Fibroblast of pulmonary artery (primary cell): ENCODE data around the gene C1orf122.

ENCODE experiments used
- DNase-seq: peaks from one replicate; pipeline ENCODE4 v3.0.0-alpha.2; 2010; ENCODE audit warnings: low read depth
- H3K4me3 ChIP-seq: replicated peaks from 2 replicates; pipeline ENCODE4 v1.5.1; 2011; ENCODE audit warnings: low read depth, mild to moderate bottlenecking, control low read depth, low read length, moderate library complexity
- TF ChIP-seq, protein P1 (sequence below): IDR thresholded peaks from 2 replicates; pipeline ENCODE4 v1.5.1; 2011; ENCODE audit warnings: mild to moderate bottlenecking, control low read depth, low read length, inconsistent platforms; ENCODE audit errors: missing control alignments

The C1orf122 gene

DNA sequence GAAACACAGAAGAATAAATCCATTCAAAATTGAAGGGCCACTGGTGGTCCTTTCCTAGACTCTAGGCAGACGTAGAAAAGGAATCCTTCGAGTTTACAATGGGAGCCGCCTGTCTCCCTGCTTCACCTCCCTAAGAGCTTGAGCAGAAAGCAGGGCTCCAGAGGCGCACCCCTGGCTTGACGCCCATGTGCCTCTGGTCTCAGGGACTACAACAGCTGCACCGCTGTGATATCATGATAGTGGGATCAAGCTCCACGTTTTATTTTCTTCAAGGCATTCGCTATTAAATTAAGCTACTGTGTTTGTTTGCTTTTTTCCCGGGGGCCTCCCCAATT is 403 bp upstream of the C1orf122 start:
- no peak for DNase-seq
- H3K4me3 ChIP-seq, result peak overlapping the region; percentile 84
- TF ChIP-seq, protein P1, sequence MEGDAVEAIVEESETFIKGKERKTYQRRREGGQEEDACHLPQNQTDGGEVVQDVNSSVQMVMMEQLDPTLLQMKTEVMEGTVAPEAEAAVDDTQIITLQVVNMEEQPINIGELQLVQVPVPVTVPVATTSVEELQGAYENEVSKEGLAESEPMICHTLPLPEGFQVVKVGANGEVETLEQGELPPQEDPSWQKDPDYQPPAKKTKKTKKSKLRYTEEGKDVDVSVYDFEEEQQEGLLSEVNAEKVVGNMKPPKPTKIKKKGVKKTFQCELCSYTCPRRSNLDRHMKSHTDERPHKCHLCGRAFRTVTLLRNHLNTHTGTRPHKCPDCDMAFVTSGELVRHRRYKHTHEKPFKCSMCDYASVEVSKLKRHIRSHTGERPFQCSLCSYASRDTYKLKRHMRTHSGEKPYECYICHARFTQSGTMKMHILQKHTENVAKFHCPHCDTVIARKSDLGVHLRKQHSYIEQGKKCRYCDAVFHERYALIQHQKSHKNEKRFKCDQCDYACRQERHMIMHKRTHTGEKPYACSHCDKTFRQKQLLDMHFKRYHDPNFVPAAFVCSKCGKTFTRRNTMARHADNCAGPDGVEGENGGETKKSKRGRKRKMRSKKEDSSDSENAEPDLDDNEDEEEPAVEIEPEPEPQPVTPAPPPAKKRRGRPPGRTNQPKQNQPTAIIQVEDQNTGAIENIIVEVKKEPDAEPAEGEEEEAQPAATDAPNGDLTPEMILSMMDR, result no peak

- TF ChIP-seq, protein P1, result no peak
- DNase-seq, result peak; percentile 75
- peak overlapping the region; percentile 84 for H3K4me3 ChIP-seq
Observed at GRCh38 chr1:37808369-37809319, 1.1 kb downstream of the C1orf122 start.

DNA sequence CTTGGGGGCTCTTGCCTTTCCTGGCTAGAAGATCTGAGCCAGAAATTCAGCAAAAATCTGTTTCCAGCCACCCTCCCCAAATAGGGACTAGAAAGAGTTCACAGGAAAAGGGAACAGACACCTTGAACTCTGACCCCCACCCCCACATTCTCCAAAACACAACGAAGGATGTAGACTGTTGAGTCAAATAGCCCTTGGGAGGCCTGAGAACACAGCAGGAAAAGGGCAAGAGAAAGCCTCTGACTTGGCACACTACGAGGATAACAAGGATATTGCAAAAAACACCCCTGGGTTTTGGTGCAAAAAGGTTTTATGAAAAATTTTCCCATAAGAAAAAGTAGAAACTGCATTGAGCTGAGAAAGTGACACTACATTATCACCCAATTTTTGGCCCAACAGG is 2.4 kb downstream of the C1orf122 start:
- H3K4me3 ChIP-seq, result no peak overlapping the region
- TF ChIP-seq, protein P1, result no peak
- DNase-seq, result peak; percentile 16

GRCh38 chr1:37811027-37811655 is 3.6 kb downstream of the C1orf122 start:
- no peak overlapping the region for H3K4me3 ChIP-seq
- TF ChIP-seq, protein P1, result peak; percentile 94
- DNase-seq, result peak; percentile 86

- no peak overlapping the region for H3K4me3 ChIP-seq
- DNase-seq, result no peak
- TF ChIP-seq, protein P1, result no peak
Observed at GRCh38 chr1:37813529-37814145, 6.0 kb downstream of the C1orf122 start.

DNA sequence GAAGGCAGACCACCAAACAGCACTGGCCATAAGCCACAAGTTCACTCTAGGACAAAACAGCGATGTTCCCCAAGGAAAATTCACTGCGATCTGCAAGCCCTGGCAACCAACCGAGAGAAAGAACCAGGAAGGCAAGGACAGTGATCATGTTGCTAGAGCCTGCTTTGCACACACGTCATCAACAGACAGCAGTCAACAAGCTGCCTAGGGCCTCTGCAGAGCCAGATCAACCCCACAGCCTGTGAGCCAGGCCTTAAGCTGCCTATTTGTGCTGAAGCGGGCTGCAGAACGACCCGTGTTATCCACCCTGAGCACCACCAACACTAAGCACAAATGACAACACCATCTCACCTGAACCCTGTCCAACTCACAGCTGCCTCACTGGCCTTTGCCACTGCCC is 6.7 kb downstream of the C1orf122 start:
- H3K4me3 ChIP-seq, result no peak overlapping the region
- TF ChIP-seq, protein P1, result no peak
- DNase-seq, result no peak
